ENCODE measurements around the gene AGAP5.
"Not testable (repeated sequence)": the region's sequence is repeated elsewhere in the genome, so short reads cannot be mapped to it uniquely, and the experiment has no call there.

- not testable (repeated sequence) for TF ChIP-seq CTCF, POLR2AphosphoS5 (IDR thresholded peaks at IDR 0.05)
Measured at GRCh38 chr10:73708122-73708521, 10.2 kb upstream of the AGAP5 start.

Data from suprapubic skin (tissue), 3 donors.